Choroid plexus epithelial cell (primary cell): ENCODE results near the gene EIF4E1B.

ENCODE experiments used
- DNase-seq: peaks from one replicate; pipeline ENCODE4 v3.0.0-alpha.2; 2010; ENCODE audit warnings: low read depth
- H3K4me3 ChIP-seq: 2 replicates; pipeline ENCODE4 v1.5.1; 2011; ENCODE audit warnings: low read depth, mild to moderate bottlenecking, control low read depth, low read length, moderate library complexity
- TF ChIP-seq, protein P1 (sequence below): conservative IDR thresholded peaks from 2 replicates; pipeline ENCODE4 v1.5.1; 2011; ENCODE audit warnings: low read depth, mild to moderate bottlenecking, control low read depth, inconsistent platforms, low read length, moderate library complexity

Gene EIF4E1B

DNA sequence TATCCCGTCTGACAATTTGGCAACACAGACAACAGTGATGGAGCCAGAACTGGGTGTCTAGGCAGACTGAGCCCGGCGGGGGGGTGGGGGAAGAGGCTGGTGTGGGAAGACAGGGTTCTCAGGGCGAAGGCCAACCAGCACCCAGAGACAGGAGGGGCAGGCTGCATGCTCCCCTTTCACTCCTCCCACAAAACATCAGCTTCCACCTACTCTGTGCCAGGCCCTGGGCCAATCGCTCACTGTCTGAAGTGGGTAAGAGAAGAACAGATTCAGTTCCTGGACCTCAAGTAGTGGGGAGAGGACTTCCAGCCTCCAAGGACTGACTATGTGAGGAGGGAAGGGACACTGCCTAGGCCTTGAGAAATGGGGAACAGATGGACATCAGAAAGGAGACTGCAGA lies 2.9 kb upstream of the EIF4E1B start:
- TF ChIP-seq, protein P1, sequence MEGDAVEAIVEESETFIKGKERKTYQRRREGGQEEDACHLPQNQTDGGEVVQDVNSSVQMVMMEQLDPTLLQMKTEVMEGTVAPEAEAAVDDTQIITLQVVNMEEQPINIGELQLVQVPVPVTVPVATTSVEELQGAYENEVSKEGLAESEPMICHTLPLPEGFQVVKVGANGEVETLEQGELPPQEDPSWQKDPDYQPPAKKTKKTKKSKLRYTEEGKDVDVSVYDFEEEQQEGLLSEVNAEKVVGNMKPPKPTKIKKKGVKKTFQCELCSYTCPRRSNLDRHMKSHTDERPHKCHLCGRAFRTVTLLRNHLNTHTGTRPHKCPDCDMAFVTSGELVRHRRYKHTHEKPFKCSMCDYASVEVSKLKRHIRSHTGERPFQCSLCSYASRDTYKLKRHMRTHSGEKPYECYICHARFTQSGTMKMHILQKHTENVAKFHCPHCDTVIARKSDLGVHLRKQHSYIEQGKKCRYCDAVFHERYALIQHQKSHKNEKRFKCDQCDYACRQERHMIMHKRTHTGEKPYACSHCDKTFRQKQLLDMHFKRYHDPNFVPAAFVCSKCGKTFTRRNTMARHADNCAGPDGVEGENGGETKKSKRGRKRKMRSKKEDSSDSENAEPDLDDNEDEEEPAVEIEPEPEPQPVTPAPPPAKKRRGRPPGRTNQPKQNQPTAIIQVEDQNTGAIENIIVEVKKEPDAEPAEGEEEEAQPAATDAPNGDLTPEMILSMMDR = no peak
- H3K4me3 ChIP-seq = no peak overlapping the region
- no peak for DNase-seq

DNA sequence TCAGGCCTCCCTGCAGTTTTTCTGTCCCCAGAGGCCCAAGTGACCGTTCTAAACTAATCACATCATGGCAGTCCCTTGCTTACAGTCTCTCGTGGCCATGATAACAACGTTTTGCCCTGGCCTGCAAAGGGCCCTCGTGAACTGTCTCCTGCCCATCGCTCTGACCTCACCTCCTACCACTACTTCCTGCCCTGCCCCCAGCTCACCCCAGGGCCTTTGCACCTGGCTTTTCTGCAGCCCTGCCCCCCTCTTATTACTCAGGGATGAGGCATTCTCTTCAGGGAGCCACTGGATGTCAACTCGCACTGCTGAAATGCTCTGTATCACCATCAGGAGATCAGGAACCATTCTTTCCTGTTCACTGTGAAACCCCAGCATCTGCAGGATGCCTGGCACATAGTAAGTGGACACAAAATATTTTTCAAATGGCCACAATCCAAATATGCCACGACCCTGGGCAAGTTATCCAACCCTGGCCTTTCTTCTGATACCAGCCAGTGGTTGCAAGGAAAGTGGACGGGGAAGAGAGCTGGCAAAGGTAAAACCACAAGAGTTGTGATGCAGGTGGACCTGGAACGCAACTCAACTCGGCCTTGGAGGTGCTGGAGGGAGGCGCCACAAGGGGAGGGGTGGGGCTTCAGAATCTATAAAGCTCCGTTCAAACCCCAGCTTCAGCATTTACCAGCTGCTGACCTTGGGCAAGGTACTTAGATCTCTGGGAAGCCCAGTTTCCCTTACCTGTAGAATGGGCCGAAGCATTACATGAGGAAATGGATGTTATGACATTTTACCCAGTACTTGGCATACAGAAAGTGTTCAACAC lies 1.9 kb upstream of the EIF4E1B start:
- no peak overlapping the region for H3K4me3 ChIP-seq
- TF ChIP-seq, protein P1 = no peak
- DNase-seq = no peak

DNA sequence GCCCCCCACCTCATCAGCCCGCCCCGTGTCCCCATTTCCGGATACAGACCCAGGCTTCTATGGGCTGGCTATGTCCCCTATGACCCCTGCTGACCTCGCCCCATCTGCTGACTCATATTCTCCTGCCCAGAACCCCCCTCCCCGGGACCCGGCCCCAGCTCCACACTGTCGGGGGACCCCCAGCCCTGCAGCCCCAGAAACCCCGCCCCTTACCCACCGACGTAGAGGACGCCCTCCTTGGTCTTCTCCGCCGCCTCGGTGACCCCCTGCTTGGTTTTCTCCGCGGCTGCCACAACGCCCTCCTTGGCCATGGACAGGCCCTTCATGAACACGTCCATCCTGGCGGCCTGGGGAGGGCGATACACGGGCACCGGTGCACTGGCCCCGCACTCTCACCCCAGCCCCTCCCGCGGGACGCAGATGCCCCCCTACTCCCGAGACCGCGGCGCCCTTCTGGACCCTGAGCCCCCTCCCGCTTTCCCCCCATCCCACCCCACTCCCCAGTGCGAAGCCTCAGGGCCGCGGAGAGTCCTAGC lies 1.1 kb upstream of the EIF4E1B start:
- TF ChIP-seq, protein P1 = no peak
- no peak overlapping the region for H3K4me3 ChIP-seq
- no peak for DNase-seq

DNA sequence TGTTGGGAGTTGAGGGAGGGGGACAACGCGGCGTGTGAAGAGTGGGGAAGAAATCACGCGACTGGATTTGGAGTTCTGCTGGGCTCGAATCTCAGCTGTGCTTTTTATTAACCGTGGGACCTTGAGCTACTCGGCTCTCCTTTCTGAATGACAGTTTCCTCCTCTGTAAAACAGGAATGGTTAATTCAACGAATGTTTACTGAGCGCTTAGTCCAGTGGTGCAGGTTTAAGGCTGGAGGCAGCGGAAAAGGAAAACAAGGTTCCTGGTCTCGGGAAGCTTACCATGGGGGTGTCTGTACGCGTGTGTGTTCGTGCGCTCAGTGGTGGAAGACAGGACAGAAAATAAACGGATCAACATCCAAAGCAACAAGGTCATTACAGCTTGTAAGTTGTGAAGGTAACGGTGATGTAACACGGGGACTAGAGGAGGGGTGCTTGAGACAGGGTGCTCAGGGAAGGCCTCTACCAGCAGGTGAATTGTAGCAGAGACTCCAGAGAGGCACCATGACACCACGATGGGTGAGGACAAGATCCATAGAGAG lies 277 bp downstream of the EIF4E1B start:
- no peak for DNase-seq
- TF ChIP-seq, protein P1 = no peak
- H3K4me3 ChIP-seq = peak overlapping the region; percentile 52

DNA sequence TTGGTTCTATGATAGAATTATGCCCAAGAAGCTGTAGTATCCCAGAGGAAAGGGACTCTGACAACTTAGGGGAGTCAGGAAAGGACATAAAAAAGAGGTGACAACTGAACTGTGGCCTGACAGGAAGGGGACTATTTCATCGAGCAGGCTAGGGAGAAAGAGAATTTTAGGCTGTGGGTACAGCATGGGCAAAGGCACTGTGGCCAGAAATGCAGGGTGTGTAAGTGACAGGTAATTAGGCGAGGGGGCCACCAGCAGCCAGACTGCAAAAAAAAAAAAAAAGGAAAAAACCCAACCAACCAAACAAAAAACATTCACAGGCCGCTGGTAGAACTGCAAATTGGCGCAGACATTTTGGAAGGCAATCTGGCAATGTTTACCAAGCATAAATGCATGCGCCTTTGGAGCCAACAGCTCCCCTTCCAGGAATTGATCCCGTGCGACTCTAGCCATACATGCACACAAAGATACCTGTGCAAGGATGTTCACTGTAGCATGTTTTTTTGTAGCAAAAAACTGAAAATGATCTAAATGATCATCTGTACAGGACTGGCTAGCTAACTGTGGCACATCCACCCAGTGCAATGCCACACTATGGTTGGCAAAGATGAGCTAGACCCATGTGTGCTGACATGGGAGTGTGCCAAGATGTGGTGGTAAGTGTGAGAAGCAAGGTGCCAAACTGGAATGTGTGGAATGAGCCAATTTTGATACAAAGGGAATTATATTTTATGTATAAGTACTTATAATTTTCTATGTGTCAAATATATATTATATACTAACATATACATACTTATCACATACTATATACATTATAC lies 1.1 kb downstream of the EIF4E1B start:
- no peak overlapping the region for H3K4me3 ChIP-seq
- TF ChIP-seq, protein P1 = no peak
- no peak for DNase-seq

DNA sequence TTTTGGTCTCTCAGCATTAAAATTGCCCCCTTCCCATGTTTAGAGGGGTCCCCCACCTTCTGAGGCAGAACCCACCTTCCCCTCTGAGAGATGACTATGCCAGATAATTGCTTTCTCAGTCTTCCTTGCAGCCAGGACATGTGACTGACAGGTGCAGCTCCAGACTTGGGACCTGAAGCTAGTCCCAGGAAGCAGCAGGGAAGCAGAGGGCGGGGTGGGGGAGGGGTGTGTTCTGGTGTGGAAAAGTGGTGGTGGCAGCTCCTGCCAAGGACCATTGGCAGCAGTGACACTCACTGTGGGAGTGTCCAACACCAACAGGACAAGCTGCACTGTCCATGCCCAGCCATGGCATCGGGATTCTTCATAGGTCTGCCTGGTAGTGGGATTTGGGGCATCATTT lies 2.3 kb downstream of the EIF4E1B start:
- TF ChIP-seq, protein P1 = no peak
- no peak overlapping the region for H3K4me3 ChIP-seq
- no peak for DNase-seq
